Aorta (tissue), 5 donors: Measurements from ENCODE around the gene PRKD2. TPM values are rescaled to one million over a fixed set of nuclear protein-coding genes. Genes with fewer than 3 reads are reported as not detected.

ENCODE experiments used
- ATAC-seq: fragments of 200-7000 bp; cut with Tn5 transposase; one replicate; pipeline ENCODE4 v1.9.1; 2022; ENCODE audit warnings: moderate library complexity; ENCODE audit not compliant: low FRiP score
- DNase-seq, 2 donors: peaks; one replicate each; pipeline ENCODE4 v3.0.0-alpha.2; 2020
- H3K27ac ChIP-seq, 2 donors: one replicate each; pipeline ENCODE4 v1.5.1; 2013; ENCODE audit warnings: low read length in 2 of 2, mild to moderate bottlenecking in 2 of 2, moderate library complexity in 2 of 2, control low read depth in 1 of 2, inconsistent platforms in 1 of 2, low read depth in 1 of 2
- H3K27me3 ChIP-seq, 2 donors: one replicate each; pipeline ENCODE4 v1.6.1; 2013; ENCODE audit warnings: control low read depth in 1 of 2, low read length in 1 of 2, mild to moderate bottlenecking in 1 of 2, moderate library complexity in 1 of 2; ENCODE audit not compliant: insufficient read depth in 2 of 2, control insufficient read depth in 1 of 2
- H3K36me3 ChIP-seq, 2 donors: one replicate each; pipeline ENCODE4 v1.6.1; 2013; ENCODE audit warnings: control low read depth in 1 of 2, low read length in 1 of 2, mild to moderate bottlenecking in 1 of 2; ENCODE audit not compliant: insufficient read depth in 2 of 2, control insufficient read depth in 1 of 2
- H3K4me1 ChIP-seq, 2 donors: one replicate each; pipeline ENCODE4 v1.6.1; 2013; ENCODE audit warnings: low read length in 2 of 2, control low read depth in 1 of 2, mild to moderate bottlenecking in 1 of 2, moderate library complexity in 1 of 2; ENCODE audit not compliant: insufficient read depth in 2 of 2, control insufficient read depth in 1 of 2
- H3K4me3 ChIP-seq, 2 donors: one replicate each; pipeline ENCODE4 v1.5.1; 2013; ENCODE audit warnings: low read length in 2 of 2, control low read depth in 1 of 2, mild to moderate bottlenecking in 1 of 2
- H3K9me3 ChIP-seq: one replicate; pipeline ENCODE4 v1.6.1; 2013; ENCODE audit warnings: mild to moderate bottlenecking, low read length; ENCODE audit not compliant: control insufficient read depth
- WGBS, 2 donors: extraction: QIAGEN DNeasy Blood & Tissue Kit; methylation state at CpG; one replicate each; pipeline ENCODE4 v1.1.7; 2013; 5-methylcytosine and 5-hydroxymethylcytosine counted together
- intact Hi-C, 2 donors: fragments of 100-400 bp; cut with DNase I; formaldehyde crosslinking; loops; one replicate each; pipeline versions ENCODE4 v1.14.2 to v1.15.0; 2022
- polyA plus RNA-seq, 2 donors: library from polyadenylated mRNA; stranded (reverse); fragments of 200-250 nt; gene quantifications; one replicate each; pipeline ENCODE4 v1.2.3, GENCODE V29; 2013
- total RNA-seq, 2 donors: library from RNA; stranded (reverse); fragmentation: NEBNext Ultra II Directional; extraction: Animal tissue kit (Norgen Biotek cat#: 25700); gene quantifications; one replicate each; pipeline ENCODE4 v1.2.1, GENCODE V29; 2021
- donor health status: healthy with polysubstance abuse.
- donor health status: Bipolar disorder and iron deficiency.
- donor health status: DM: no; HTN: no; CAD: no.
- donor health status: DM: no; HTN: no; CAD: no.
- donor health status: DM: yes; HTN: yes; CAD: no.

The PRKD2 gene
- total and polyA plus RNA-seq, 4 donors = 15.3 to 79.2 (median 52.4) TPM

DNA sequence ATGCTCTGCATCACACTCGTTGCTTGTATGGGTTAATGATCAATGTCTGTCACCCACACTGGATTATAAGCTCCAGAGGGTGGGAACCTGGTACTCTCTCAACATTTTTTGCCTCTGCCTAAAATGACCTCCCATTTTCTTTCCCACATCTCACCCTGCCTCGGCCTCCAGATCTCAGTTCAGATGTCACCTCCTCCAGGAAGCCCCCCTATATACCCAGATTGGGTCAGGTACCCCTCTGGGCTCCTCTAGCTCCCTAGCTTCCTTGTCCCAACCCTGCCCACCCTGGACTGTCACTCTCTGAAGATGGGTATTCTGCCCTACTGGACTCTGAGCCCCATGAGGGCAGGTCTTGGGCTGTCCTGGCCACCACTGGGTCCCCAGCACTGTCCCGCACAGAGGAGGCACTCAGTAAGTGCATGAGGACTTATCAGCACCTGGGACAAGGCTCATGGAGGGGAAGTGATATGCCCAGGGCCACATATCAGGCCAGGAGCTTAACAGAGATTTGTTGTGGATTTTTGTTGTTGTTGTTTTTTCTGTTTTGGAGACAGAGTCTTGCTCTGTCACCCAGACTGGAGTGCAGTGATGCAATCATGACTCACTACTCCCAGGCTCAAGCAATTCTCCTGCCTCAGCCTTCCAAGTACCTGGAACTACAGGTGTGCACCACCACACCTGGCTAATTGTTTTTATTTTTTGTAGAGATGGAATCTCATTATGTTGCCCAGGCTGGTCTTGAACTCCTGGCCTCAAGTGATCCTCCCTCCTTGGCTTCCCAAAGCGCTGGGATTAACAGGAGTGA is 23.8 kb downstream of the PRKD2 start:
- no peak for ATAC-seq
- no peaks in the 10 kb centered on the region for H3K27me3 ChIP-seq
- intact Hi-C loops = no loop called here
- 95% methylated on average over 4 of the region's 4 CpGs for WGBS, 2 donors
- H3K4me1 ChIP-seq = no peaks in the 10 kb centered on the region
- no peaks in the 10 kb centered on the region for H3K9me3 ChIP-seq
- DNase-seq = no peak
- no peak overlapping the region for H3K27ac ChIP-seq
- H3K36me3 ChIP-seq = peaks cover 4 to 14% of the 10 kb centered on the region in 2 donors
- H3K4me3 ChIP-seq = no peak overlapping the region

DNA sequence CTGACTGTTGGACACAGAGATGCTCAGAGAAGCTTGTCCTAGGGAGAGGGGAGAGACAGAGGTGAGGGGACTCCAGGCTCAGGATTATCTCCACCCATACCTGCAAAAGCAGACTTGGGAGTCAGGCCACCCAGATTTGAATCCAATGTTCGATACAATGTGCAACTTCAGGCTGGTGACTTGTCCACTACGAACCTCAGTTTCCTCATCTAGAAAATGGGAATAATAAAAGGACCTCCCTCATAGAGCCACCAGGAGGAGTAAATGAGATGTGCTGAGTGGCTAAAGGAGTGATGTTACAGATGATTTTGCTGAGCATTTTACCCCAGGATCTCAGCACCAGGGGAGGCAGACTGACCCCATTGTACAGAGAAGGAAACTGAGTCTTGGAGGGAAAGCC is 25.0 kb downstream of the PRKD2 start:
- Histone ChIP-seq H3K36me3 (peaks cover 9 to 17% of the 10 kb centered on the region in 2 donors), H3K4me3 (no peak overlapping the region), H3K27me3 (no peaks in the 10 kb centered on the region), H3K27ac (no peak overlapping the region), H3K4me1 (no peaks in the 10 kb centered on the region), H3K9me3 (no peaks in the 10 kb centered on the region)
- ATAC-seq = no peak
- no peak for DNase-seq
- intact Hi-C loops = no loop called here
- WGBS, 2 donors = 98% methylated on average over 2 of the region's 2 CpGs

DNA sequence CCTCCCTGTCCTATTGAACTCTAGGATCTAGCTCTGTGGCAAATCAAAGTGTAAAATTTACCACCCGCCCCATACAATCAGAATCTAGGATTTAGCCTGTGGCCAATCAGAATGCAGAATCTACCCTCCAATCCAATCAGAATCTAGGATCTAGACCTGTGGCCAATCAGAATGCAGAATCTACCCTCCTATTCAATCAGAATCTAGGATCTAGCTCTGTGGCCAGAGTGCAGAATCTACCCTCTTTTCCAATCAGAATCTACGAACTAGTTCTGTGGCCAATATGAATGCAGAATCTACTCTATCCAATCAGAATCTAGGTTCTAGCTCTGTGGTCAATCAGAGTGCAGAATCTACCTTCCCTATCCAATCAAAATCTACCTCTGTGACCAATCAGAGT is 25.8 kb downstream of the PRKD2 start:
- Histone ChIP-seq H3K36me3 (peaks cover 10 to 17% of the 10 kb centered on the region in 2 donors), H3K4me3 (no peak overlapping the region), H3K9me3 (no peaks in the 10 kb centered on the region), H3K4me1 (no peaks in the 10 kb centered on the region), H3K27ac (no peak overlapping the region), H3K27me3 (no peaks in the 10 kb centered on the region)
- WGBS, 2 donors = 49 to 50% methylated on average over 2 of the region's 2 CpGs
- DNase-seq = no peak
- ATAC-seq = no peak
- intact Hi-C loops = no loop called here

- WGBS, 2 donors = 95% methylated on average over 14 of the region's 14 CpGs
- Histone ChIP-seq H3K9me3 (no peaks in the 10 kb centered on the region), H3K27ac (no peak overlapping the region), H3K36me3 (peaks cover 10 to 18% of the 10 kb centered on the region in 2 donors), H3K27me3 (no peaks in the 10 kb centered on the region), H3K4me1 (no peaks in the 10 kb centered on the region), H3K4me3 (no peak overlapping the region)
- intact Hi-C loops = no loop called here
- ATAC-seq = no peak
- no peak for DNase-seq
Observed at GRCh38 chr19:46689358-46689757, 27.6 kb downstream of the PRKD2 start.

- intact Hi-C loops = no loop called here
- peaks cover 10 to 18% of the 10 kb centered on the region in 2 donors for H3K36me3 ChIP-seq
- no peak overlapping the region for H3K27ac ChIP-seq
- WGBS, 2 donors = 91% methylated on average over 6 of the region's 6 CpGs
- no peaks in the 10 kb centered on the region for H3K4me1 ChIP-seq
- no peak overlapping the region for H3K4me3 ChIP-seq
- H3K27me3 ChIP-seq = no peaks in the 10 kb centered on the region
- ATAC-seq (no peak), DNase-seq (no peak)
- H3K9me3 ChIP-seq = no peaks in the 10 kb centered on the region
Observed at GRCh38 chr19:46687438-46688145, 29.3 kb downstream of the PRKD2 start.

- WGBS, 2 donors = 37 to 75% methylated on average over 2 to 3 of the region's 3 CpGs
- intact Hi-C loops = no loop called here
- peaks cover 6 to 8% of the 10 kb centered on the region in 2 donors for H3K36me3 ChIP-seq
- H3K9me3 ChIP-seq = no peaks in the 10 kb centered on the region
- H3K27me3 ChIP-seq = no peaks in the 10 kb centered on the region
- ATAC-seq (no peak), DNase-seq (no peak)
- H3K27ac ChIP-seq = no peak overlapping the region
- no peak overlapping the region for H3K4me3 ChIP-seq
- no peaks in the 10 kb centered on the region for H3K4me1 ChIP-seq
Observed at GRCh38 chr19:46685189-46685588, 31.7 kb downstream of the PRKD2 start.

DNA sequence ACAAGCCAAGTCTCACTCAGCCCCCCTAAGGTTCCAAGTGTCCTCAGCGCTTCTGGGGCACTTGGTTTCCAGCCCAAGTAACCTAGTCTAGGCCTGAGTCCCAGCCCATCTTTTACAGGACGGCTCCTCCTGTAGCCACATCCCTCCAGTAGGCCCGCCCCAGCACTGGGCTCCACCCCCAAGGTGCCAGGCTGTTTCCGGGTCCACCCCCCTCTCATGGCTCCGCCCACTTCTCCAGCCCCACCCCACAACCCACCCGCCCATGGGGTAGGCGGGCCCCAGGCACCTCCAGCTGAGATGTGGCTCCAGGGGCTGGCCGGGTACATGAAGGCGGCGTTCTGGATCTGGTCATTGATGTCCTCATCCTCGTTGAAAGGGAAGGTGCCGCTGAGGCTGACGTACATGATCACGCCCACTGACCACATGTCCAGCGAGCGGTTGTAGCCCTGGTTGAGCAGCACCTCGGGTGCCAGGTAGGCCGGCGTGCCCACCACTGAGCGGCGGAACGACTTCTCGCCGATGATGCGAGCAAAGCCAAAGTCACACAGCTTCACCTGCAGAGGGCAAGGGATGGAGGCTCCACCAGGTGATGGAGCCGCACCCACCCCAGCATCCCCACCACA is 38.7 kb downstream of the PRKD2 start:
- H3K9me3 ChIP-seq = no peaks in the 10 kb centered on the region
- no peak overlapping the region for H3K27ac ChIP-seq
- peaks cover 0 to 11% of the 10 kb centered on the region in 2 donors for H3K36me3 ChIP-seq
- no peaks in the 10 kb centered on the region for H3K4me1 ChIP-seq
- 80 to 82% methylated on average over 25 to 26 of the region's 26 CpGs for WGBS, 2 donors
- DNase-seq (no peak), ATAC-seq (no peak)
- no peaks in the 10 kb centered on the region for H3K27me3 ChIP-seq
- intact Hi-C loops = no loop called here
- no peak overlapping the region for H3K4me3 ChIP-seq

- intact Hi-C loops = no loop called here
- Histone ChIP-seq H3K27ac (no peak overlapping the region), H3K27me3 (no peaks in the 10 kb centered on the region), H3K36me3 (peaks cover 0 to 7% of the 10 kb centered on the region in 2 donors), H3K9me3 (no peaks in the 10 kb centered on the region), H3K4me1 (no peaks in the 10 kb centered on the region), H3K4me3 (no peak overlapping the region)
- DNase-seq (no peak), ATAC-seq (peak; percentile 21)
- WGBS, 2 donors = 87 to 91% methylated on average over 21 of the region's 21 CpGs
Observed at GRCh38 chr19:46674416-46675178, 42.3 kb downstream of the PRKD2 start.
